Measurements from ENCODE around the gene ADAMTSL3. TPM values are rescaled to one million over a fixed set of nuclear protein-coding genes. Genes with fewer than 3 reads are reported as not detected.

Gene ADAMTSL3
- total RNA-seq, 1 donor from 2014 or later: 0.07 TPM

DNA sequence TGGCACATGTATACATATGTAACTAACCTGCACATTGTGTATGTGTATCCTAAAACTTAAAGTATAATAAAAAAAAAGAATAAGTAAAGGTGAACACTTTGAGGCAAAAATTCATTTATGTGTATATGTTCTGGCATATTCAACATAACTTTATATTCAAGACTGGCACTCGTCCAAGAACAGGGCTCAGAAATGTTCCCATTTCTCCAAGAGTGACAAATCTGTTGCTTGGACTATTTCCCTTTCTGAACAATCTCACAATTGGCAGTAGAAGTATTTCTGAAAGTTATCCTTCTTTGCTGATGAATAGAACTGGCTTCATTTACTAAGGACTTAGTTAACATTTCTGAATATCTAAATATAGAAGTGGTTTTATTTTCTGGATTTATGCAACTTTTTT, 212.8 kb downstream of the ADAMTSL3 start:
- DNase-seq (ENCODE audit: low read depth, low spot score): no peak
- H3K4me1 Mint-ChIP-seq: peaks cover 26% of the 10 kb centered on the region
- no peak overlapping the region for H3K27ac Mint-ChIP-seq (ENCODE audit: unreplicated experiment)
- TF ChIP-seq, protein P1, sequence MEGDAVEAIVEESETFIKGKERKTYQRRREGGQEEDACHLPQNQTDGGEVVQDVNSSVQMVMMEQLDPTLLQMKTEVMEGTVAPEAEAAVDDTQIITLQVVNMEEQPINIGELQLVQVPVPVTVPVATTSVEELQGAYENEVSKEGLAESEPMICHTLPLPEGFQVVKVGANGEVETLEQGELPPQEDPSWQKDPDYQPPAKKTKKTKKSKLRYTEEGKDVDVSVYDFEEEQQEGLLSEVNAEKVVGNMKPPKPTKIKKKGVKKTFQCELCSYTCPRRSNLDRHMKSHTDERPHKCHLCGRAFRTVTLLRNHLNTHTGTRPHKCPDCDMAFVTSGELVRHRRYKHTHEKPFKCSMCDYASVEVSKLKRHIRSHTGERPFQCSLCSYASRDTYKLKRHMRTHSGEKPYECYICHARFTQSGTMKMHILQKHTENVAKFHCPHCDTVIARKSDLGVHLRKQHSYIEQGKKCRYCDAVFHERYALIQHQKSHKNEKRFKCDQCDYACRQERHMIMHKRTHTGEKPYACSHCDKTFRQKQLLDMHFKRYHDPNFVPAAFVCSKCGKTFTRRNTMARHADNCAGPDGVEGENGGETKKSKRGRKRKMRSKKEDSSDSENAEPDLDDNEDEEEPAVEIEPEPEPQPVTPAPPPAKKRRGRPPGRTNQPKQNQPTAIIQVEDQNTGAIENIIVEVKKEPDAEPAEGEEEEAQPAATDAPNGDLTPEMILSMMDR (conservative IDR thresholded peaks at IDR 0.05): no peak
- peaks cover 4% of the 10 kb centered on the region for H3K36me3 Mint-ChIP-seq (ENCODE audit: low read depth)
- no peak overlapping the region for H3K4me3 Mint-ChIP-seq
- peaks cover 5% of the 10 kb centered on the region for H3K27me3 Mint-ChIP-seq (ENCODE audit: low read depth)
- peaks cover 4% of the 10 kb centered on the region for H3K9me3 Mint-ChIP-seq

DNA sequence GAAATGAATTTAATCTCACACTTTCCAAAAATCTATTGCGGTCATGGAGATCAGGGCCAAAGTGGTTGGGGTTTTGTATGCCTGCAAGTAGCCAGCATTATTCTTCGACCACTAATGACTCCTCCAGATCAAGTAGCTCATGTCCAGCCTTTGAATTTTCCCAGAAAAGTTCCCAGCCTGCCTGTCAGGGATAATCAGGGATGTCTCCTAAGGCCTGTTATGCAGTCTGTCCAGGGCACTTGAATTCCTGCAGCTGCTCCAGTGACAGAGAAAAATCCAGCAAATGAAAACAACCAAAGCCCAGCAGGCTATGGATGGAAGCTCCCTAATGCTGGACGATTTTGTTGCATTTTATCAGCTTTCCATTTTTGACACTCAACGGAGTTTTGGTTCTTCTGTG, 215.4 kb downstream of the ADAMTSL3 start:
- no peaks in the 10 kb centered on the region for H3K36me3 Mint-ChIP-seq (ENCODE audit: low read depth)
- no peak for DNase-seq (ENCODE audit: low read depth, low spot score)
- H3K27me3 Mint-ChIP-seq (ENCODE audit: low read depth): no peaks in the 10 kb centered on the region
- peaks cover 35% of the 10 kb centered on the region for H3K4me1 Mint-ChIP-seq
- no peaks in the 10 kb centered on the region for H3K9me3 Mint-ChIP-seq
- TF ChIP-seq, protein P1 (conservative IDR thresholded peaks at IDR 0.05): no peak
- no peak overlapping the region for H3K4me3 Mint-ChIP-seq
- H3K27ac Mint-ChIP-seq (ENCODE audit: unreplicated experiment): no peak overlapping the region

DNA sequence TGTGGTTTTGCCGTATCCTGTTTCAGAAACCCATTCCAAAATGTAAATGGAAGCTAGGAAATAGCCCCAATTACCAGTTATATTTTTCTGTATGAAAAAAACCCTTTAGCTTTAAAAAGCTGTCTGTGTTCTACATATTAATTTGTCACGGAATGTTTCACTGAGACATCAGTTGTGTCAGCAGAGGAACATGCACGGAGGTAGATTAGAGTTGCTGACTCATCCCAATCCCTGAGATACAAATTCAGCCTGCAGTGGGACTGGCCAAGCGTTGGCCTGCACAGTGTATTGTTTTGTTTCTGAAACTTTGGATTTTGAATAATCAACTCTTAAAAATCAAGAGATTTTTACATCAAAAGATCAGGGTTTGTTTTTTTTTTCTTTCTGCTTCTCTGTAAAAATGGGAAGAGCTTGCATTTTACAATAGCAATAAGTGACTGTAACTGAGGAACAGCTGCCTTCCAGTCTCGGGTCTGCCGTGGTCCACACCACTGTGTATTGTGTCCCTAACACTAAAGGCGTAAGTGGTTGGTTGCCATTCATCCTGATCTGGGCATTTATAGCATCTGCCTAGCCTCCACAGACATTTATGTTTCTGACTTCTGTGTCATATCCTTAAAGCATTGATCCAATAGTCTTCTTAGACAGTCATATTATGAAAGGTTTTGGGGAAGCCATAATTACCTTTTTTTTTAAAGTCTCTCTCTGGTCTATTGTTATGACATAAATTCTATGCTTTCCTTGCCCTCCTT, 218.1 kb downstream of the ADAMTSL3 start:
- DNase-seq (ENCODE audit: low read depth, low spot score): no peak
- Mint-ChIP-seq H3K27ac (ENCODE audit: unreplicated experiment) (peak overlapping the region; percentile 15), H3K36me3 (ENCODE audit: low read depth) (no peaks in the 10 kb centered on the region), H3K4me1 (peaks cover 35% of the 10 kb centered on the region), H3K4me3 (no peak overlapping the region), H3K27me3 (ENCODE audit: low read depth) (no peaks in the 10 kb centered on the region), H3K9me3 (no peaks in the 10 kb centered on the region)
- TF ChIP-seq, protein P1 (conservative IDR thresholded peaks at IDR 0.05): no peak

DNA sequence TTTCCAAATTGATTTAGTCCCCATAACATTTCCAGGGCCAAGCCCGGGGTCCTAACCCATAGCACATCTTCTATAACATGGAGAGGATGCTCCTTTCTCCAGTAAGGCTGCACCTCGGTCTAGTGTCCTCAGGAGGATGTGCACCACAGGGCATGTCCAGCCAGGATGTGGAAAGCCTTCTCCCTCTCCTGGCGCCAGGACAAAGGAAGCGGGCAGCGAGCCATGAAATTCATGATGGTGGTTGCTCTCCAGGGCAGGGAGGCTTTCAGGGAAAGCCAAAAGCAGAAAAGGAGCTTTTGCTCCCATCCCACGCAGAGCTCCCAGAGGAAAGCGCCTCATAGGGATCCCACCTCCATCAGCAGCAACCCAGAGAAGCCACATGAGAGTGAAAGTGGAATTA, 220.0 kb downstream of the ADAMTSL3 start:
- DNase-seq (ENCODE audit: low read depth, low spot score): no peak
- no peaks in the 10 kb centered on the region for H3K36me3 Mint-ChIP-seq (ENCODE audit: low read depth)
- TF ChIP-seq, protein P1 (conservative IDR thresholded peaks at IDR 0.05): no peak
- H3K27ac Mint-ChIP-seq (ENCODE audit: unreplicated experiment): no peak overlapping the region
- peaks cover 35% of the 10 kb centered on the region for H3K4me1 Mint-ChIP-seq
- H3K4me3 Mint-ChIP-seq: no peak overlapping the region
- H3K9me3 Mint-ChIP-seq: no peaks in the 10 kb centered on the region
- no peaks in the 10 kb centered on the region for H3K27me3 Mint-ChIP-seq (ENCODE audit: low read depth)

DNA sequence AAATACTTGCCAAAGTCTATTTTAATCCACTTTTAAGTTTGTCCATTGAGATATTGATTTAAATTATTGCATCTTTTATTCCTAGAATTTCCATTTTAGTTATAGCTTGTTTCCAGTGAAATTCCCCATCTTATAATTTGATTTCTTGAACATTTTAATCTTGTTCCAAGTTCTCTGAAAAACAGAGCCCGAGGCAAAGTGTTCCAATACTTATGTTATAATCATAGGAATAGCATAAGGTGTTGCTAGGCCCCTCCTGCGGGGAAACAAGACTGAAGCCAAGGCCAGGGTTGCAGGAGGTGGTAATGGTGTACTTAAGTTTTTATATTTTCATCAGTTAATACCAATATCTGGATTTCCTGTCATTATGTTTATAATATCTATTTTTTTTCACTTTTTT, 226.6 kb downstream of the ADAMTSL3 start:
- H3K4me3 Mint-ChIP-seq: no peak overlapping the region
- peaks cover 3% of the 10 kb centered on the region for H3K9me3 Mint-ChIP-seq
- H3K27ac Mint-ChIP-seq (ENCODE audit: unreplicated experiment): no peak overlapping the region
- H3K4me1 Mint-ChIP-seq: no peaks in the 10 kb centered on the region
- no peaks in the 10 kb centered on the region for H3K36me3 Mint-ChIP-seq (ENCODE audit: low read depth)
- TF ChIP-seq, protein P1 (conservative IDR thresholded peaks at IDR 0.05): no peak
- H3K27me3 Mint-ChIP-seq (ENCODE audit: low read depth): no peaks in the 10 kb centered on the region
- DNase-seq (ENCODE audit: low read depth, low spot score): no peak

Data from neural crest cell (in vitro differentiated cells).